Muscle of arm (tissue), 12 donors: Measurements from ENCODE around the gene PXYLP1. TPM values are rescaled to one million over a fixed set of nuclear protein-coding genes. Genes with fewer than 3 reads are reported as not detected.
"Not testable (repeated sequence)": the region's sequence is repeated elsewhere in the genome, so short reads cannot be mapped to it uniquely, and the experiment has no call there.

Experiments used
- DNase-seq: peaks from one replicate; pipeline ENCODE4 v3.0.0-alpha.2; 2013
- polyA plus RNA-seq, 12 donors: library from polyadenylated mRNA; unstranded; fragments of 120-200 nt; gene quantifications; one replicate each; pipeline ENCODE4 v1.2.1, GENCODE V29; 2013; ENCODE audit not compliant: insufficient read length in 12 of 12

Gene PXYLP1
- polyA plus RNA-seq, 12 donors, result 12.6 to 33.9 (median 20.0) TPM; not detected in 1

- DNase-seq, result no peak
Measured at GRCh38 chr3:141289228-141289772, 57.7 kb downstream of the PXYLP1 start.

GRCh38 chr3:141291559-141292355 lies 60.1 kb downstream of the PXYLP1 start:
- DNase-seq, result no peak

DNA sequence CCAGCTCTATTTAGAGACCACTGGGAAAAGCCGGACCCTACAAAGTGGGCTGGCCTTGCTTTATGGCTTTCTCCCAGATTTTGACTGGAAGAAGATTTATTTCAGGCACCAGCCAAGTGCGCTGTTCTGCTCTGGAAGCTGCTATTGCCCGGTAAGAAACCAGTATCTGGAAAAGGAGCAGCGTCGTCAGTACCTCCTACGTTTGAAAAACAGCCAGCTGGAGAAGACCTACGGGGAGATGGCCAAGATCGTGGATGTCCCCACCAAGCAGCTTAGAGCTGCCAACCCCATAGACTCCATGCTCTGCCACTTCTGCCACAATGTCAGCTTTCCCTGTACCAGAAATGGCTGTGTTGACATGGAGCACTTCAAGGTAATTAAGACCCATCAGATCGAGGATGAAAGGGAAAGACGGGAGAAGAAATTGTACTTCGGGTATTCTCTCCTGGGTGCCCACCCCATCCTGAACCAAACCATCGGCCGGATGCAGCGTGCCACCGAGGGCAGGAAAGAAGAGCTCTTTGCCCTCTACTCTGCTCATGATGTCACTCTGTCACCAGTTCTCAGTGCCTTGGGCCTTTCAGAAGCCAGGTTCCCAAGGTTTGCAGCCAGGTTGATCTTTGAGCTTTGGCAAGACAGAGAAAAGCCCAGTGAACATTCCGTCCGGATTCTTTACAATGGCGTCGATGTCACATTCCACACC lies 60.9 kb downstream of the PXYLP1 start:
- DNase-seq, result no peak

DNA sequence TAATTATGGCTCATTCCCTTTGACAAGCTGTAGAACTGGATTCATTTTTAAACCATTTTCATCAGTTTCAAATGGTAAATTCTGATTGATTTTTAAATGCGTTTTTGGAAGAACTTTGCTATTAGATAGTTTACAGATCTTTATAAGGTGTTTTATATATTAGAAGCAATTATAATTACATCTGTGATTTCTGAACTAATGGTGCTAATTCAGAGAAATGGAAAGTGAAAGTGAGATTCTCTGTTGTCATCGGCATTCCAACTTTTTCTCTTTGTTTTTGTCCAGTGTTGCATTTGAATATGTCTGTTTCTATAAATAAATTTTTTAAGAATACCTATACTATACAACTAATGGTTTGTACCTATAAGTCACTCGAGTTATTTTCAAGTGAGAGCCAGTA lies 62.7 kb downstream of the PXYLP1 start:
- no peak for DNase-seq

DNA sequence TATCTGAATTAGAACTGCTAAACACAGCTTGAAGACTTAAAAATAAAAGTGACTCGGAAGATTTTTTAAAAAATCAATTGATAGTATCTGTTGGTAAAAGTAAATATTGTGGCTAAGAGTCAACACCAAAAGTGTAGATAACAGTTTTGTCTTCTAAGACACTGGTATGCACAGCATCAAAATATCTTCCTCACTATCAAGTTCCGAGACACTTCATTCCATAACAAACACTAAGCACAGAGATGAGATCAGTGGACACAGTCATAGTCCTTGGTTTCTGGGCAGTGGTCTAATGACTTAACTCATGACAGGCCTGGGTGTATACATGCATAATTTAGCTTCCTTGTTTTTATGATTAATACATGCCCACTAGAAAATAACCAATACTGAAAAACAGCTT lies 63.2 kb downstream of the PXYLP1 start:
- DNase-seq, result no peak

DNA sequence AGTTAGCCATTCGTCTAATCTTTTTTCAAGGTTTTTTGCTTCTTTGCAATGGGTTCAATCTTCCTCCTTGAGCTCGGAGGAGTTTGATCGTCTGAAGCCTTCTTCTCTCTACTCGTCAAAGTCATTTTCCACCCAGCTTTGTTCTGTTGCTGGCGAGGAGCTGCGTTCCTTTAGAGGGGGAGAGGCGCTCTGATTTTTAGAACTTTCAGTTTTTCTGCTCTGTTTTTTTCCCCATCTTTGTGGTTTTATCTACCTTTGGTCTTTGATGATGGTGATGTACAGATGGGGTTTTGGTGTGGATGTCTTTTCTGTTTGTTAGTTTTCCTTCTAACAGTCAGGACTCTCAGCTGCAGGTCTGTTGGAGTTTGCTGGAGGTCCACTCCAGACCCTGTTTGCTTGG lies 68.8 kb downstream of the PXYLP1 start:
- not testable (repeated sequence) for DNase-seq

DNA sequence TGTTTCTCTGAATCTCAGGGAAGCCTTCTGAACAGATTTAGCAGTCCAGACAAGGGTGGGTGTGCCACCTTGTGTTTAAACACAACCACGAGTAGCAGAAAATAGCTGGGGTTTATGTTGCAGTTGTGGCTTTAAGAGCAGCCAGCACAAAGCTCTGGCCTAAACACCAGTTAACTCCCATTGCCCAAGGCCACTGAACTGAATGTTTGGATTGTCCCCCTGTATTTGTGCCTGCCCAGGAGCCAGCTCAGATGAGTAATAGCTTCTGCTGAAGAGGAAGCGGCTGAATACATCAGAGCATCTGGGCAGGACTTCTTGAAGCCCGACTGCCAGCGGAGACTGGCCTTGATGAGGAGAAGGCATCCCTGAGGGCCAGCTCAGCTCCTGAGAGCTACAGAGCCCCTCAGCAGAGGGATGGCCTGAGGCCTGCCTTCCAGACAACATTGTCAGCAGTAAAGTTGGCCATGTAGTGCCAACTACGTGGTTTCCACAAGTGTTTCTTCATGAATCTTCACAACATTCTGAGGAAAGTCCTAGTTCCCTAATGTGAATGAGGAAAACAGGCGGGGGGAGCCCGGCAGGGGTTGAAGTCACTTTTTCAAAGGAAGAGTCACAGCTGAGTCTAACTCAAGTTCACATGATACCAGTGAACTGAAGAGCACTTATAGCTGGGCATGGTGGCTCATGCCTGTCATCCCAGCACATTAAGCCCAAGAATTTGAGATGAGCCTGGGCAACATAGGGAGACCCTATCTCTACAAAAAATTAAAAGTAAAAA lies 70.9 kb downstream of the PXYLP1 start:
- no peak for DNase-seq

GRCh38 chr3:141303481-141304223 lies 72.0 kb downstream of the PXYLP1 start:
- DNase-seq, result peak; percentile 83

DNA sequence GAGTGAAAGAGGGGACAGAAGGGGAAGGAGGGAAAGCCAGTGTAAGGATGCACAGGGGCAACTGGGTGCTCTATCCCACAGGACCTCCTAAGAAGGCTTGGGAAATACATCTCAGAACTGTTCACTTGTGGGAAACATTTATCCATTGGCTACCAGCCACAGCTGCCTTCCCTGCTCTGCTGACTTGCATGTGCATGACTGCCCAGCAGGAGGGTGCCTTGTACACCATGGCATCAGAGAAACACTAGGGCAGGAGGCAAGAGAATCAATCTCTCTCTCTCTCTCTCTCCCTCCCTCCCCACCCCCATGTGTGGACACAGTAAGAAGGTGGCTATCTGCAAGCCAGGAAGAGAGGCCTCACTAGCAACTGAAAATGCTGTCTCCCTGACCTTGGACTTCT lies 73.8 kb downstream of the PXYLP1 start:
- DNase-seq, result no peak

DNA sequence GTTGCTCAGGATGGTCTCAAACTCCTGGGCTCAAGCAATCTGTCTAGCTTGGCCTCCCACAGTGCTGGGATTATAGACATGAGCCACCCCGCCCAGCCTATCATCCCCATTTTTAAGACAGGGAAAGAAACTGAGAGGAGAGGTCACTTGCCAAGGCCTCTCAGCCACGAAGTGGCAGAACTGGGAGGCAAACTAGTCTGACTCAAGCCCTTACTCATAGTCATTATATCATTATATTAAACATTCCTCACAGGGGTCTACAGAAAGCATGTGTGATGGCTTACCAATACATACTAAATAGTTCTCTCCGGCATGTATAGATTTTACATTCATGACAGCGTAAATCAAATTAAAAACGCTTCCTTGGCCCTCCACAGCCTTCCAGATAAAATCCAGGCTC lies 74.7 kb downstream of the PXYLP1 start:
- DNase-seq, result no peak

GRCh38 chr3:141306922-141307321 lies 75.3 kb downstream of the PXYLP1 start:
- no peak for DNase-seq

DNA sequence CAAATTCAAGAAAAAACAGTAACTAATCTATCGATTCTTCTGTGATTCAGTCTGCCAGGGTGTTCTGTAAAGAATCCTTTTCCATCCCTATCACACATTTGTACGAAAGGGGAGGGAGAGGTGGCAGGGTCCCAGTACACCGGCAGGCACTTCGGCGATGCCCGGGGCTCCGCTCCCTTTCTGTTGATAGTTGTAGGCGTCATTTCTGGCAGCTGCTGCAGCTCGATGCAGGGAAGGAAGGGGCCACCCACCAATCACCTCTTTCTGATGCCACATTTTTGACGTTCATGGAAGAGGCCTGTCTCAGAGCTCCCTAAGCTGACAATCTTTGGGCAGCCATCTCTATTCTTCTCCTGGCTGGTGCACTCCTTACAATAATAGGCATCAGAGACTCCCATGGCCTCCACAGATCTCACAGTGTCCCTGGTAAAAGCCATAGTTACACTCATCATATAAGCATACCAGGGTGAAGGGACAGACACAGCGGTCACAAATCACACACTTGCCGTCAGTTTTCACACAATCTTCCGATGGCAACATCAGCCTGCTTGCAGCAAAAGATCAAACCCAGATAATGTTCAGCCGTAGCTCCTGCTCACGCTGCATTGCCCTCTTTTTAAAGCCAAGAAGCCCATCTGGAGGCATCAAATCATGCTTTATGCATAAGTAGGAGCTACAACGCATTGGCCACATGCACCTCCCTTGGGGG lies 75.9 kb downstream of the PXYLP1 start:
- no peak for DNase-seq

DNA sequence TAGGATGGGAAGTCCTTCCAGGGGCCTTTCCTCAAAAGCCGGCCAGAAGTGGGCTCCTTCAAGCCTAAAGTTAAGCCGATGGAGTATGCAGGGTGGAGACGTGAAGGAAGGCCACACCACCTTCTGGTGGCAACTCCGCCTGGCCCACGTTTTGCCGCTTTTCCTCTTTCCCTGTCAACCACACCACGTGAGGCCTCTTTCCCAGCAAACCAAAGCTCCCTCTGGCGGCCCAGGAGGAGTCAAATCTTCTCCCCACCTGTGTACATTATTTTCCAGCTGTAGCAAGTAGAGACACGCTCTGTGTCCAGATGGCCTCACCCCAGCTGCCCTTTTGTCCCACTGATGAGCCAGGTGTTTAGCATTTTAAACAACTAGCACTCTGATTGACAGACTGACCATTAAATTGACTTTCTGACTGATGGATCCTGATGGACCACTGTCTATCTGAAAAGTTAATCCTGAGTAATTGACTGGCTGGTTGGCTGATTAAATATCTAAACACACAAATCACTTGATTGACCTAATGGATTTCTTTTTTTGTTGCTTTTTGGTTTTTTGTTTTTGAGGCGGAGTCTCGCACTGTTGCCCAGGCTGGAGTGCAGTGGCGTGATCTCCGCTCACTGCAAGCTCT lies 77.1 kb downstream of the PXYLP1 start:
- DNase-seq, result no peak

- no peak for DNase-seq
Measured at GRCh38 chr3:141311170-141311495, 79.5 kb downstream of the PXYLP1 start.

DNA sequence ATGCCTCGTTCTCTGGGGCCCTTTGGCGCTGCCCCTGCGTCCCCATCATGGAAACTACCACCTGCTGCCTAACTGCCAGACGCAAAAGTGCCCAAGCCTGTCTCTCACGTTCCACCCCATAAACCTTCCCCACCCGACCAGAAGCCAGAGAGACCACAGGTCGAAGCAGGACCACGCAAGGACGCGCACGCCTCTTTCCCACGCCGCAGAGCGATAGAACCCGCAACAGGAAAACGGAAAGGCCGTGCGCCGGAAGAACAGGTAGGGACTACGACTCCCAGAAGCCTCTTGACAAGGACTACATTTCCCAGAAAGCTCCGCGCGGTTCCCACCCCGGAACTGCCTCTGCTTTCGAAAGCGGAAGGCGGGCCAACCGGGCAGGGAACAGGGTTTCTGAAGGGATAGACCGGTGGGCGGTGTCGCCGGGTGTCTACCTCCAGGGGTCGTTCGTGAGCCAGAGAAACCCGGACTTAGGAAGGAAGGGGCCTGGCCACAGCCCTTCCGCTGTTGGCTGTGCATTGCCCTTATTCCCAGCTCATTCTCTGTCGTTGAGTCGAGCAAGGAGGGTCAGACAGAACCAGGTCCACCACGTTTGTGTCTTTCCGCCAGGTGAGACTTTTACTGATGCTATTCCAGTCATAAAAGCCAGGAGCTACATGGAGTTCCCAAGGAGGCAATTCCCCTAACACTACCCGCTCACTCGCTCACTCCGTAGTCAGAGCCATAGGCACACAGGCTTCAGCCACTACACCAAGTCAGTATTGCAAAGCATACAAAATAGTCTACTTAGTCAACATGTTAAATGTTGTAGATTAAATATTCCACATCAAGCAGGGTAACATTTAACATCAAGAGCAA lies 80.1 kb downstream of the PXYLP1 start:
- DNase-seq, result peak; percentile 97

GRCh38 chr3:141312354-141313092 lies 80.9 kb downstream of the PXYLP1 start:
- no peak for DNase-seq

DNA sequence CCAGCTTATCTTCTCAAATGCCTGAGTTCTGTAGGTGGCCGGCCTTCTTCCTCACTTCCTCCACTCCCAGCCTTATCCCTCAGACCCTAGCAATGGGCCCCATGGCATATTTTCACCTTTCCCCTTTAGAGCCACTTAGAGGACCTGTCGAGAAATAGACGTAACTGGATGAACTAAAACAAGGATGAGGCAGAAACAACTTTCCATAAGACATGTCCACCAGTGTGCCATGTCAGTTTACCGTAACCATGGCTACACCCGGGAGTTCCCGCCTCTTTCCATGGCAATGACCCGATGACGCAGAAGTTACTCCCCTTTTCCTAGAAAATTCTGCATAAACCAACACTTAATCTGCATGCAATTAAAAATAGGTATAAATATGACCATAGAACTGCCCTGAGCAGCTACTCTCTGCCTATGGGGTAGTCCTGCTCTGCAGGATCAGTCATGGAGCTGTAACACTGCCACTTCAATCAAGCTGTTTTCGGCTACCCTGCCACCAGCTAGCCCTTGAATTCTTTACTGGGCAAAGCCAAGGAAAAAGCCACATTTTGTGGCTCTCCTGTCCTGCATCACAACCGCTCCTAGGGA lies 81.6 kb downstream of the PXYLP1 start:
- DNase-seq, result no peak

DNA sequence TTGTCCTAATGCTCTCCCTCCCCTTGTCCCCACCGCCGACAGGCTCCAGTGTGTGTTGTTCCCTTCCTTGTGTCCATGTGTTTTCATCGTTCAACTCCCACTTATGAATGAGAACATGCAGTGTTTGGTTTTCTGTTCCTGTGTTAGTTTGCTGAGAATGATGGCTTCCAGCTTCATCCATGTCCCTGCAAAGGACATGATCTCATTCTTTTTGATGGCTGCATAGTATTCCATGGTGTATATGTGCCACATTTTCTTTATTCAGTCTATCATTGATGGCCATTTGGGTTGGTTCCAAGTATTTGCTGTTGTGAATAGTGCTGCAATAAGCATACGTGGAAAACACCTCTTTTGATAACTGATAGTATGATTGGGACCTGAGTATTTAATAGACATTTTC lies 82.8 kb downstream of the PXYLP1 start:
- DNase-seq, result not testable (repeated sequence)
